ENCODE results near the gene VAMP4. TPM values are rescaled to one million over a fixed set of nuclear protein-coding genes. Genes with fewer than 3 reads are reported as not detected.
A peak's percentile ranks its signal among the peaks of the same experiment; 100 is the strongest.

Gene VAMP4
- total and polyA plus RNA-seq, 7 experiments from 2014 or later, result 15.5 to 27.2 (median 19.4) TPM

GRCh38 chr1:171744986-171745385 lies 3.1 kb upstream of the VAMP4 start:
- Mint-ChIP-seq H3K4me3 (no peak overlapping the region), H3K4me1 (peaks cover 15 to 42% (median 37%) of the 10 kb centered on the region in 7 donors), H3K27me3 (no peaks in the 10 kb centered on the region), H3K9me3 (no peaks in the 10 kb centered on the region), H3K27ac (peak overlapping the region in 1 of 9 donors; percentile 18), H3K36me3 (peaks cover 0 to 2% (median 0%) of the 10 kb centered on the region in 5 donors)
- POLR2A ChIA-PET, result interaction anchor here (0.6 to 8.0 kb wide), 3 partner anchors 29 to 452 kb away, joined by 3 to 154 read pairs (median 3); partner anchors contain the start of gene METTL13
- intact Hi-C loops (cut with micrococcal nuclease), result loop anchor here (5.0 to 10.0 kb wide), 9 partner anchors 88 to 1970 kb away; partner anchors contain the start of genes FMO4 (in 1 of the 2), GORAB (in 1 of the 2), KLHL20 (in 1 of the 2) and PIGC (in 1 of the 2)
- Histone ChIP-seq H3K4me3 (ENCODE audit: low read length) (no peak overlapping the region), H3K9me3 (ENCODE audit: control insufficient read depth in 2 of 3, low read length in 3 of 3) (no peaks in the 10 kb centered on the region), H3K4me1 (ENCODE audit: control insufficient read depth in 2 of 2, insufficient read depth in 2 of 2, low read length in 2 of 2) (peaks cover 19 to 24% of the 10 kb centered on the region in 2 donors), H3K27ac (ENCODE audit: low read depth, low read length) (no peak overlapping the region), H3K27me3 (ENCODE audit: control insufficient read depth in 2 of 2, insufficient read depth in 2 of 2, low read length in 2 of 2) (no peaks in the 10 kb centered on the region), H3K36me3 (ENCODE audit: control insufficient read depth in 2 of 3, insufficient read depth in 3 of 3, low read length in 3 of 3) (peaks cover 0 to 5% (median 0%) of the 10 kb centered on the region in 3 experiments)
- CTCF ChIA-PET, result no interaction called here
- no peak for ATAC-seq
- DNase-seq, result no peak

GRCh38 chr1:171743081-171743870 lies 1.4 kb upstream of the VAMP4 start:
- no peak for ATAC-seq
- intact Hi-C loops (cut with micrococcal nuclease), result loop anchor here (5.0 to 10.0 kb wide), 9 partner anchors 86 to 1972 kb away; partner anchors contain the start of genes FMO4 (in 1 of the 2), GORAB (in 1 of the 2), KLHL20 (in 1 of the 2) and PIGC (in 1 of the 2)

GRCh38 chr1:171742577-171742922 lies 685 bp upstream of the VAMP4 start:
- DNase-seq, result peak in 2 of 9 donors; percentile 12 to 29
- CTCF ChIA-PET, result interaction anchor here (0.7 to 1.1 kb wide), 3 partner anchors 36 to 431 kb away, joined by 3 to 6 read pairs (median 4); partner anchors contain the start of gene METTL13

More at GRCh38 chr1:171743081-171743870, 1.4 kb upstream of the VAMP4 start:
- Histone ChIP-seq H3K27ac (ENCODE audit: low read depth, low read length) (peak overlapping the region; percentile 95), H3K4me1 (ENCODE audit: control insufficient read depth in 2 of 2, insufficient read depth in 2 of 2, low read length in 2 of 2) (peaks cover 30 to 34% of the 10 kb centered on the region in 2 donors), H3K36me3 (ENCODE audit: control insufficient read depth in 2 of 3, insufficient read depth in 3 of 3, low read length in 3 of 3) (peaks cover 0 to 5% (median 0%) of the 10 kb centered on the region in 3 experiments), H3K9me3 (ENCODE audit: control insufficient read depth in 2 of 3, low read length in 3 of 3) (no peaks in the 10 kb centered on the region), H3K4me3 (ENCODE audit: low read length) (peak overlapping the region; percentile 95), H3K27me3 (ENCODE audit: control insufficient read depth in 2 of 2, insufficient read depth in 2 of 2, low read length in 2 of 2) (no peaks in the 10 kb centered on the region)
- Mint-ChIP-seq H3K27ac (peak overlapping the region; percentile 98 to 100 (median 100)), H3K9me3 (no peaks in the 10 kb centered on the region), H3K36me3 (peaks cover 0 to 8% (median 1%) of the 10 kb centered on the region in 5 donors), H3K4me1 (peaks cover 24 to 59% (median 54%) of the 10 kb centered on the region in 7 donors), H3K4me3 (peak overlapping the region; percentile 97 to 100 (median 99)), H3K27me3 (no peaks in the 10 kb centered on the region)
- POLR2A ChIA-PET, result interaction anchor here (0.8 to 8.0 kb wide), 12 partner anchors 9 to 1850 kb away, joined by 3 to 154 read pairs (median 6); partner anchors contain the start of genes DNM3, METTL13, PRRC2C and SCYL3
- CTCF ChIA-PET, result interaction anchor here (0.6 to 1.1 kb wide), 6 partner anchors 12 to 866 kb away, joined by 3 to 6 read pairs (median 4); partner anchors contain the start of gene PRRC2C
- DNase-seq, result peak in 7 of 9 donors; percentile 6 to 35 (median 28)

GRCh38 chr1:171740987-171741871 lies 636 bp downstream of the VAMP4 start:
- Mint-ChIP-seq H3K4me3 (peak overlapping the region; percentile 97 to 100 (median 99)), H3K36me3 (peaks cover 6 to 18% (median 13%) of the 10 kb centered on the region in 5 donors), H3K27me3 (no peaks in the 10 kb centered on the region), H3K9me3 (no peaks in the 10 kb centered on the region), H3K27ac (peak overlapping the region; percentile 98 to 100 (median 100)), H3K4me1 (peaks cover 26 to 65% (median 61%) of the 10 kb centered on the region in 7 donors)
- DNase-seq (peak in 6 of 9 donors; percentile 11 to 40 (median 30)), ATAC-seq (peak; percentile 21)
- Histone ChIP-seq H3K9me3 (ENCODE audit: control insufficient read depth in 2 of 3, low read length in 3 of 3) (no peaks in the 10 kb centered on the region), H3K36me3 (ENCODE audit: control insufficient read depth in 2 of 3, insufficient read depth in 3 of 3, low read length in 3 of 3) (peaks cover 0 to 19% (median 7%) of the 10 kb centered on the region in 3 experiments), H3K27me3 (ENCODE audit: control insufficient read depth in 2 of 2, insufficient read depth in 2 of 2, low read length in 2 of 2) (no peaks in the 10 kb centered on the region), H3K4me1 (ENCODE audit: control insufficient read depth in 2 of 2, insufficient read depth in 2 of 2, low read length in 2 of 2) (peaks cover 30 to 34% of the 10 kb centered on the region in 2 donors), H3K27ac (ENCODE audit: low read depth, low read length) (peak overlapping the region; percentile 95), H3K4me3 (ENCODE audit: low read length) (peak overlapping the region; percentile 95)
- POLR2A ChIA-PET, result interaction anchor here (0.8 to 8.0 kb wide), 11 partner anchors 11 to 1147 kb away, joined by 3 to 154 read pairs (median 4); partner anchors contain the start of genes DNM3, METTL13, PRRC2C and SUCO
- CTCF ChIA-PET, result interaction anchor here (0.7 to 1.4 kb wide), 5 partner anchors 12 to 465 kb away, joined by 3 read pairs; partner anchors contain the start of gene METTL13
- intact Hi-C loops (cut with micrococcal nuclease), result loop anchor here (1.0 to 10.0 kb wide), 11 partner anchors 84 to 1974 kb away; partner anchors contain the start of genes FMO4 (in 1 of the 2), GORAB (in 1 of the 2), KLHL20 (in 1 of the 2) and PIGC (in 1 of the 2)

More at GRCh38 chr1:171742577-171742922, 685 bp upstream of the VAMP4 start:
- Histone ChIP-seq H3K9me3 (ENCODE audit: control insufficient read depth in 2 of 3, low read length in 3 of 3) (no peaks in the 10 kb centered on the region), H3K4me3 (ENCODE audit: low read length) (peak overlapping the region; percentile 95), H3K36me3 (ENCODE audit: control insufficient read depth in 2 of 3, insufficient read depth in 3 of 3, low read length in 3 of 3) (peaks cover 0 to 10% (median 0%) of the 10 kb centered on the region in 3 experiments), H3K27me3 (ENCODE audit: control insufficient read depth in 2 of 2, insufficient read depth in 2 of 2, low read length in 2 of 2) (no peaks in the 10 kb centered on the region), H3K27ac (ENCODE audit: low read depth, low read length) (peak overlapping the region; percentile 95), H3K4me1 (ENCODE audit: control insufficient read depth in 2 of 2, insufficient read depth in 2 of 2, low read length in 2 of 2) (peaks cover 30 to 34% of the 10 kb centered on the region in 2 donors)
- H3K4me1 Mint-ChIP-seq, result peaks cover 24 to 60% (median 56%) of the 10 kb centered on the region in 7 donors
- no peaks in the 10 kb centered on the region for H3K27me3 Mint-ChIP-seq
- H3K27ac Mint-ChIP-seq, result peak overlapping the region; percentile 98 to 100 (median 100)
- peak overlapping the region; percentile 97 to 100 (median 99) for H3K4me3 Mint-ChIP-seq
- peaks cover 0 to 10% (median 3%) of the 10 kb centered on the region in 5 donors for H3K36me3 Mint-ChIP-seq
- intact Hi-C loops (cut with micrococcal nuclease), result loop anchor here (1.0 to 10.0 kb wide), 15 partner anchors 39 to 1972 kb away; partner anchors contain the start of genes DNM3 (in 2 of the 2), METTL13 (in 2 of the 2), PRRC2C (in 2 of the 2) and SCYL3 (in 2 of the 2)
- POLR2A ChIA-PET, result interaction anchor here (0.6 to 8.0 kb wide), 14 partner anchors 9 to 1848 kb away, joined by 3 to 154 read pairs (median 6); partner anchors contain the start of genes DNM3, METTL13, PRRC2C and SCYL3
- no peaks in the 10 kb centered on the region for H3K9me3 Mint-ChIP-seq
- ATAC-seq, result peak; percentile 1

- Histone ChIP-seq H3K4me1 (ENCODE audit: control insufficient read depth in 2 of 2, insufficient read depth in 2 of 2, low read length in 2 of 2) (peaks cover 30 to 36% of the 10 kb centered on the region in 2 donors), H3K27me3 (ENCODE audit: control insufficient read depth in 2 of 2, insufficient read depth in 2 of 2, low read length in 2 of 2) (no peaks in the 10 kb centered on the region), H3K36me3 (ENCODE audit: control insufficient read depth in 2 of 3, insufficient read depth in 3 of 3, low read length in 3 of 3) (peaks cover 0 to 26% (median 9%) of the 10 kb centered on the region in 3 experiments), H3K9me3 (ENCODE audit: control insufficient read depth in 2 of 3, low read length in 3 of 3) (no peaks in the 10 kb centered on the region), H3K27ac (ENCODE audit: low read depth, low read length) (peak overlapping the region; percentile 95), H3K4me3 (ENCODE audit: low read length) (peak overlapping the region; percentile 95)
- Mint-ChIP-seq H3K27me3 (no peaks in the 10 kb centered on the region), H3K27ac (peak overlapping the region in 8 of 9 donors; percentile 32 to 100 (median 98)), H3K4me1 (peaks cover 26 to 68% (median 63%) of the 10 kb centered on the region in 7 donors), H3K4me3 (peak overlapping the region; percentile 97 to 100 (median 99)), H3K9me3 (no peaks in the 10 kb centered on the region), H3K36me3 (peaks cover 6 to 21% (median 18%) of the 10 kb centered on the region in 5 donors)
- ChIA-PET POLR2A (interaction anchor here (0.8 to 8.0 kb wide), 6 partner anchors 12 to 792 kb away, joined by 3 to 154 read pairs (median 4); partner anchors contain the start of genes DNM3, METTL13, PRRC2C and SUCO), CTCF (interaction anchor here (1.1 to 1.4 kb wide), 2 partner anchors 11 to 39 kb away, joined by 3 read pairs; no protein-coding TSS in a partner anchor)
- ATAC-seq (no peak), DNase-seq (no peak)
- intact Hi-C loops (cut with micrococcal nuclease), result loop anchor here (2.0 to 10.0 kb wide), 10 partner anchors 83 to 1974 kb away; partner anchors contain the start of genes FMO4 (in 1 of the 2), GORAB (in 1 of the 2), KLHL20 (in 1 of the 2) and PIGC (in 1 of the 2)
Measured at GRCh38 chr1:171740356-171740863, 1.5 kb downstream of the VAMP4 start.

All from naive thymus-derived CD4-positive, alpha-beta T cell (primary cell).